Activated T-helper 9 cell treated with anti-CD3 and anti-CD28 coated beads, Interleukin-2, amount 50 U/mL, for 16 hours (primary cell): ENCODE results near the gene FKTN.
"Not testable (repeated sequence)": the region's sequence is repeated elsewhere in the genome, so short reads cannot be mapped to it uniquely, and the experiment has no call there.

Experiments
- DNase-seq: peaks from one replicate; pipeline ENCODE4 v3.0.0-alpha.2; 2020; ENCODE audit warnings: low read depth

Gene FKTN

GRCh38 chr9:105557804-105558610 is at the start of gene FKTN:
FKTN (plus strand) TSS chr9:105558131; CDS start chr9:105575033, 16,902 bp downstream.
- DNase-seq: peak; percentile 67

GRCh38 chr9:105508530-105508929 is 49.4 kb upstream of the FKTN start:
- no peak for DNase-seq

- DNase-seq: no peak
Measured at GRCh38 chr9:105510024-105510423, 47.9 kb upstream of the FKTN start.

- no peak for DNase-seq
Measured at GRCh38 chr9:105511446-105511845, 46.5 kb upstream of the FKTN start.

GRCh38 chr9:105515811-105516413 is 42.0 kb upstream of the FKTN start:
- DNase-seq: no peak

GRCh38 chr9:105519710-105520369 is 38.1 kb upstream of the FKTN start:
- peak; percentile 11 for DNase-seq

GRCh38 chr9:105520992-105521391 is 36.9 kb upstream of the FKTN start:
- DNase-seq: not testable (repeated sequence)

GRCh38 chr9:105522618-105523385 is 35.1 kb upstream of the FKTN start:
- DNase-seq: not testable (repeated sequence)

GRCh38 chr9:105531530-105531929 is 26.4 kb upstream of the FKTN start:
- no peak for DNase-seq

- DNase-seq: no peak
Measured at GRCh38 chr9:105535920-105536668, 21.8 kb upstream of the FKTN start.

GRCh38 chr9:105539452-105539851 is 18.5 kb upstream of the FKTN start:
- DNase-seq: no peak

- no peak for DNase-seq
Measured at GRCh38 chr9:105541838-105542237, 16.1 kb upstream of the FKTN start.

- no peak for DNase-seq
Measured at GRCh38 chr9:105554042-105554441, 3.9 kb upstream of the FKTN start.

- no peak for DNase-seq
Measured at GRCh38 chr9:105572455-105572854, 14.5 kb downstream of the FKTN start.

- not testable (repeated sequence) for DNase-seq
Measured at GRCh38 chr9:105579952-105580351, 22.0 kb downstream of the FKTN start.

GRCh38 chr9:105581550-105581949 is 23.6 kb downstream of the FKTN start:
- DNase-seq: not testable (repeated sequence)

GRCh38 chr9:105593145-105593544 is 35.2 kb downstream of the FKTN start:
- no peak for DNase-seq

- DNase-seq: no peak
Measured at GRCh38 chr9:105608721-105609598, 51.0 kb downstream of the FKTN start.

GRCh38 chr9:105621001-105621400 is 63.1 kb downstream of the FKTN start:
- DNase-seq: no peak

- DNase-seq: no peak
Measured at GRCh38 chr9:105625088-105625487, 67.2 kb downstream of the FKTN start.
